Measurements from ENCODE around the gene GABRR3.

GABRR3 gene

GRCh38 chr3:98002717-98003116 is 32.4 kb downstream of the GABRR3 start:
- no peak for TF ChIP-seq CTCF (IDR thresholded peaks at IDR 0.05)
- H3K27ac ChIP-seq, result no peak overlapping the region
- no peak overlapping the region for H3K4me3 ChIP-seq
- no peak for DNase-seq (ENCODE audit: low spot score)

GRCh38 chr3:97999994-98000393 is 35.1 kb downstream of the GABRR3 start:
- Histone ChIP-seq H3K27ac (no peak overlapping the region), H3K4me3 (no peak overlapping the region)
- TF ChIP-seq CTCF (IDR thresholded peaks at IDR 0.05), result no peak
- no peak for DNase-seq (ENCODE audit: low spot score)

- TF ChIP-seq CTCF (IDR thresholded peaks at IDR 0.05), result no peak
- no peak for DNase-seq (ENCODE audit: low spot score)
- Histone ChIP-seq H3K27ac (no peak overlapping the region), H3K4me3 (no peak overlapping the region)
These were observed 36.0 kb downstream of the GABRR3 start for GRCh38 chr3:97999103-97999502.

GRCh38 chr3:97996988-97997387 is 38.1 kb downstream of the GABRR3 start:
- no peak for DNase-seq (ENCODE audit: low spot score)
- no peak overlapping the region for H3K27ac ChIP-seq
- H3K4me3 ChIP-seq, result no peak overlapping the region
- no peak for TF ChIP-seq CTCF (IDR thresholded peaks at IDR 0.05)

- Histone ChIP-seq H3K4me3 (no peak overlapping the region), H3K27ac (no peak overlapping the region)
- TF ChIP-seq CTCF (IDR thresholded peaks at IDR 0.05), result no peak
- no peak for DNase-seq (ENCODE audit: low spot score)
These were observed 40.7 kb downstream of the GABRR3 start for GRCh38 chr3:97994328-97994945.

- TF ChIP-seq CTCF (IDR thresholded peaks at IDR 0.05), result no peak
- no peak overlapping the region for H3K27ac ChIP-seq
These were observed 41.6 kb downstream of the GABRR3 start for GRCh38 chr3:97993526-97993925.

GRCh38 chr3:97992547-97993173 is 42.5 kb downstream of the GABRR3 start:
- no peak for TF ChIP-seq CTCF (IDR thresholded peaks at IDR 0.05)
- Histone ChIP-seq H3K4me3 (no peak overlapping the region), H3K27ac (no peak overlapping the region)
- DNase-seq (ENCODE audit: low spot score), result no peak

More at GRCh38 chr3:97993526-97993925, 41.6 kb downstream of the GABRR3 start:
- no peak overlapping the region for H3K4me3 ChIP-seq
- no peak for DNase-seq (ENCODE audit: low spot score)

Measured in coronary artery (tissue), 2 donors.